Smooth muscle cell (in vitro differentiated cells): ENCODE measurements around the gene THOC6. TPM values are rescaled to one million over a fixed set of nuclear protein-coding genes. Genes with fewer than 3 reads are reported as not detected.

Experiments
- DNase-seq: peaks from one replicate; lab custom pipeline; 2025; ENCODE audit not compliant: unreplicated experiment; lab: John Stamatoyannopoulos, UW
- H2AFZ ChIP-seq: fragments of 200-600 bp; sonication (generic); 2 replicates; pipeline ENCODE4 v1.6.0; 2016; ENCODE audit warnings: antibody characterized with exemption, low read depth, mild to moderate bottlenecking
- H3F3A ChIP-seq: fragments of 200-600 bp; sonication (generic); 2 replicates; pipeline ENCODE4 v1.6.0; 2017; ENCODE audit warnings: antibody characterized with exemption, low read depth
- H3K27ac ChIP-seq: fragments of 200-600 bp; sonication (generic); 2 replicates; pipeline ENCODE4 v1.5.1; 2016; ENCODE audit warnings: low read depth, mild to moderate bottlenecking
- H3K27me3 ChIP-seq: fragments of 200-600 bp; sonication (generic); 2 replicates; pipeline ENCODE4 v1.6.1; 2016; ENCODE audit warnings: low read depth, mild to moderate bottlenecking
- H3K36me3 ChIP-seq: fragments of 200-600 bp; sonication (generic); 2 replicates; pipeline ENCODE4 v1.5.1; 2016; ENCODE audit warnings: low read depth
- H3K4me1 ChIP-seq: fragments of 200-600 bp; sonication (generic); 2 replicates; pipeline ENCODE4 v1.5.1; 2016; ENCODE audit warnings: low read depth
- H3K4me2 ChIP-seq: fragments of 200-600 bp; sonication (generic); 2 replicates; pipeline ENCODE4 v1.6.0; 2016; ENCODE audit warnings: mild to moderate bottlenecking
- H3K4me3 ChIP-seq: fragments of 200-600 bp; sonication (generic); 2 replicates; pipeline ENCODE4 v1.5.1; 2016; ENCODE audit warnings: mild to moderate bottlenecking
- H3K79me2 ChIP-seq: fragments of 200-600 bp; sonication (generic); 2 replicates; pipeline ENCODE4 v1.6.0; 2016; ENCODE audit warnings: low read depth, mild to moderate bottlenecking
- H3K9ac ChIP-seq: fragments of 200-600 bp; sonication (generic); 2 replicates; pipeline ENCODE4 v1.6.0; 2016; ENCODE audit warnings: low read depth
- H3K9me3 ChIP-seq: fragments of 200-600 bp; sonication (generic); replicated peaks from 2 replicates; pipeline ENCODE4 v1.5.1; 2016; ENCODE audit warnings: low read depth
- H4K20me1 ChIP-seq: fragments of 200-600 bp; sonication (generic); 2 replicates; pipeline ENCODE4 v1.6.0; 2016; ENCODE audit warnings: low read depth
- CTCF ChIP-seq: fragments of 200-600 bp; sonication (generic); IDR thresholded peaks from 2 replicates; pipeline ENCODE4 v1.5.1; 2017; ENCODE audit warnings: borderline replicate concordance, mild to moderate bottlenecking, antibody characterized with exemption; ENCODE audit not compliant: insufficient read depth, poor library complexity, severe bottlenecking
- WGBS: methylation state at CpG from one replicate; pipeline ENCODE4 v1.1.7; 2016; ENCODE audit warnings: low lambda C conversion rate; 5-methylcytosine and 5-hydroxymethylcytosine counted together
- polyA plus RNA-seq: library from polyadenylated mRNA; unstranded; fragments of >200 nt; fragmentation: Nextera tagmentation; extraction: Ambion mirVana; gene quantifications from 2 replicates; pipeline ENCODE4 v1.2.1, GENCODE V29; 2016
- total RNA-seq: library from RNA; depleted of rRNA; stranded (reverse); fragments of >200 nt; gene quantifications from 2 replicates; pipeline ENCODE4 v1.2.3, GENCODE V29; 2014

The THOC6 gene
- total and polyA plus RNA-seq, 2 experiments from 2014 or later = 28.9 to 59.4 TPM

GRCh38 chr16:2986623-2987188, 37.1 kb upstream of the THOC6 start:
- no peak for TF ChIP-seq CTCF
- WGBS = 88% methylated on average over 15 of the region's 17 CpGs
- no peak overlapping the region for H2AFZ ChIP-seq

GRCh38 chr16:2987286-2987685, 36.5 kb upstream of the THOC6 start:
- Histone ChIP-seq H4K20me1 (no peaks in the 10 kb centered on the region), H3K9ac (no peak overlapping the region), H3F3A (peaks cover 4% of the 10 kb centered on the region), H3K27me3 (no peaks in the 10 kb centered on the region), H3K27ac (no peak overlapping the region), H3K4me1 (no peaks in the 10 kb centered on the region), H3K9me3 (no peaks in the 10 kb centered on the region), H3K4me3 (no peak overlapping the region), H3K36me3 (no peaks in the 10 kb centered on the region), H3K4me2 (no peak overlapping the region), H2AFZ (no peak overlapping the region), H3K79me2 (no peaks in the 10 kb centered on the region)
- TF ChIP-seq CTCF = no peak
- no peak for DNase-seq
- WGBS = 92% methylated on average over 8 of the region's 9 CpGs

More at GRCh38 chr16:2986623-2987188, 37.1 kb upstream of the THOC6 start:
- Histone ChIP-seq H3K4me1 (peaks cover 3% of the 10 kb centered on the region), H3K9me3 (no peaks in the 10 kb centered on the region), H3K4me2 (no peak overlapping the region), H4K20me1 (no peaks in the 10 kb centered on the region), H3F3A (peaks cover 10% of the 10 kb centered on the region), H3K4me3 (no peak overlapping the region), H3K27me3 (no peaks in the 10 kb centered on the region), H3K79me2 (no peaks in the 10 kb centered on the region), H3K27ac (no peak overlapping the region), H3K9ac (no peak overlapping the region), H3K36me3 (no peaks in the 10 kb centered on the region)
- no peak for DNase-seq

- no peaks in the 10 kb centered on the region for H3K4me1 ChIP-seq
- WGBS = 77% methylated on average over 8 of the region's 8 CpGs
- no peak overlapping the region for H3K27ac ChIP-seq
- TF ChIP-seq CTCF = no peak
- H3K36me3 ChIP-seq = no peaks in the 10 kb centered on the region
- no peaks in the 10 kb centered on the region for H3K27me3 ChIP-seq
- no peak overlapping the region for H3K9ac ChIP-seq
- no peak overlapping the region for H3K4me3 ChIP-seq
- no peaks in the 10 kb centered on the region for H3F3A ChIP-seq
- H4K20me1 ChIP-seq = no peaks in the 10 kb centered on the region
- H3K79me2 ChIP-seq = no peaks in the 10 kb centered on the region
- H3K9me3 ChIP-seq = no peaks in the 10 kb centered on the region
- DNase-seq = no peak
- no peak overlapping the region for H3K4me2 ChIP-seq
- H2AFZ ChIP-seq = no peak overlapping the region
Observed at GRCh38 chr16:2987833-2988232, 36.0 kb upstream of the THOC6 start.

- H3K27me3 ChIP-seq = no peaks in the 10 kb centered on the region
- H3K9me3 ChIP-seq = no peaks in the 10 kb centered on the region
- no peaks in the 10 kb centered on the region for H3K79me2 ChIP-seq
- H3K9ac ChIP-seq = no peak overlapping the region
- no peaks in the 10 kb centered on the region for H4K20me1 ChIP-seq
- no peak overlapping the region for H2AFZ ChIP-seq
- H3F3A ChIP-seq = no peaks in the 10 kb centered on the region
- no peak for DNase-seq
- H3K4me2 ChIP-seq = no peak overlapping the region
- H3K27ac ChIP-seq = no peak overlapping the region
- no peaks in the 10 kb centered on the region for H3K36me3 ChIP-seq
- no peak overlapping the region for H3K4me3 ChIP-seq
- TF ChIP-seq CTCF = no peak
- H3K4me1 ChIP-seq = no peaks in the 10 kb centered on the region
- 76% methylated on average over 3 of the region's 8 CpGs for WGBS
Observed at GRCh38 chr16:2988590-2989099, 35.2 kb upstream of the THOC6 start.
